ENCODE results near the gene SORL1-AS1.

SORL1-AS1 gene

DNA sequence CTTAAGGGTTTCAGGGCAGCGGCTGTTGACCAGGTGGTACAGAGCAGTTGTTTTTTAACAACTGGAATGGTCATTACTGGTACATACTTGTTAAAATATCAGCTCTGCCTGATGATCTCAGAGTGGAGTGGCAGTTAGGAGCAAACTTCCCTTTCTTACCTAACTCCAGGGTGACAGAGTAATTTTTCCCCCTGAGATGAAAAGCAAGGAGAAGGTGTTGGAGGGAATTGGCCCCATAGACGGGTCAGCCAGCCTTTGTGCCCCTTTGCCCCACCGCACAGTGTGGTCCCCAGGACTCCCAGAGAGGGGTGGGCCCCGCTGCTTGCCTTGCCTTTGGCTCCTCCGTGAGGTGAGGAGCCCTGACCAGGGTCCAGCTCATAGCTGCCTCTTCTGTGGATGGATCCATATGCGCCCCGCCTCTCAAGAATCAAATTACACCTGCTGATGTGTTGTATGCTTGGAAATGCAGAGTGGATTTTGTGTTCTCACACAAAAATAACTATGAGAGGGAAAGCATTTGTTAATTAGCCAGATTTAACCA lies 27.0 kb upstream of the SORL1-AS1 start:
- DNase-seq (ENCODE audit: low read depth, low spot score): no peak
- Histone ChIP-seq H3K27me3 (ENCODE audit: insufficient read depth, insufficient read length) (no peaks in the 10 kb centered on the region), H3K4me1 (ENCODE audit: insufficient read depth, insufficient read length) (peaks cover 11% of the 10 kb centered on the region), H3K36me3 (ENCODE audit: insufficient read depth, insufficient read length, low read length) (peaks cover 6% of the 10 kb centered on the region), H3K4me3 (ENCODE audit: insufficient read length, low read depth) (no peak overlapping the region), H3K9me3 (ENCODE audit: insufficient read depth, low read length) (no peaks in the 10 kb centered on the region), H3K9ac (ENCODE audit: insufficient read length, low read depth) (no peak overlapping the region)
- TF ChIP-seq YY1 (IDR thresholded peaks at IDR 0.05; ENCODE audit: insufficient read depth, insufficient read length): no peak
- no peak for TF ChIP-seq SUZ12 (IDR thresholded peaks at IDR 0.05; ENCODE audit: extremely low read depth, insufficient read depth, insufficient read length)
- TF ChIP-seq ZNF274 (IDR thresholded peaks at IDR 0.05; ENCODE audit: low read depth, low read length): no peak

DNA sequence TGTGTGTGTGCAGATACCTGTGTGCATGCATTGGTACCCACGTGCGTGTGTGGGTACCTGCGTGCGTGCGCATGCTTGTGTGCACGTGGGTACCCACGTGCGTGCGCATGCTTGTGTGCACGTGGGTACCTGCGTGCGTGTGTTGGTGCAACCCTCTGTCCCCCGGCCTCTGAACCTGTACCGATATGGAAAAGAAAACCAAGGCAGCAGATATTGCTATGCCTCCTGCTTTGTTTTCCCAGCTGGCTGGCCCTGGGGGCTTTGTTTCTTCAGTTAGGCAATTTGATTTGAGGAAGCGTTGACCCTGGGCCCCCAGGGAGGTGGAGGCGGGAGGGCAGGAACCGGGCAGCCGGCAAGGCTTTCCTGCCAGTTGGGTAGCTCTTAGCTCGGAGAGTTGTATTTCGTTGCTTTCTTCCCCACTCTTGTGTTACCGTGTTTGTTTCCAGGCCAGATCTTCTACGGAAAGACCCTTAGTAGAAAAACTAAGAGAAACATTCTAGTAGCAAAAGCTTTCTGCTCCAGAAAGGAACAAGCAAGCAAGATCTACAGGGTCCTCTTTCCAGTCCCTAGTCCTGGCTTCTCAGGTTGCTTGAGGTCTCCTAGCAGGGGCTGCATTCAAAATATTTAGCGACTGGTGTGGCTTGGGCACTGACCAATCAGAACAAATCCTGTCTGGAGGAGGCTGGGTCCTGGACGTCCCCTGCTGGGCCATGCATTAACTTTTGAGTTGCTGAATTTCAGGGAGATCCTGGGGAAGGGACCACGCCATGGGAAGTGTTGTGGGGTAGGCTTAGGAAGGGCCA lies 26.3 kb upstream of the SORL1-AS1 start:
- Histone ChIP-seq H3K4me1 (ENCODE audit: insufficient read depth, insufficient read length) (peaks cover 11% of the 10 kb centered on the region), H3K9ac (ENCODE audit: insufficient read length, low read depth) (peak overlapping the region; percentile 63)
- DNase-seq (ENCODE audit: low read depth, low spot score): peak; percentile 56

DNA sequence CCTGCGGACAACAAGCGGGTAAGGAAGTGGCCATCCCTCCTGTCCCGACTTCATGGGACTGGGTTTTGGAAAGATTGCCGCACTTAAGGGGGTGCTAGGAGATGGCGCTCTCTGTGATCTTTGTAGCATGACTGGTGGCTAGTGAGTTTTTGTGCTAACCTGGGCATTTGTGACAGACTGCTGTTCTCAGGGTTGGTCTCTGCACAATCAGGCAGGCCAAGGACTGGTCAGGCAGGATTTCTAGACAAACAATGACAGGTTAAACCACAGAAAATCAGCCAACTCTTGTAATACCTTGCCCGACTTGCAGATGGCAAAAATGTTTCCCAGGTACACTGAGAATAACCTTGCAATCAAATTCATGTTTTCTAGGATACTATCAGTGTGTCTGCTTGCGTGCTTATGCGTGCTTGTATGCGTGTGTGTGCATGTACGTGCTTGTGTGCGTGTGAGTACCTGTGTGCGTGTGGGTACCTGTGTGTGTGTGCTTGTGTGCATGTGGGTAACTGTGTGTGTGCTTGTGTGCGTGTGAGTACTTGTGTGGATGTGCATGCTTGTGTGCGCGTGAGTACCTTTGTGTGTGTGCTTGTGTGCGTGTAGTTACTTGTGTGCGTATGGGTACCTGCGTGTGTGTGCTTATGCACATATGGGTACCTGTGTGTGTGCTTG lies 25.6 kb upstream of the SORL1-AS1 start:
- peaks cover 11% of the 10 kb centered on the region for H3K4me1 ChIP-seq (ENCODE audit: insufficient read depth, insufficient read length)
- DNase-seq (ENCODE audit: low read depth, low spot score): no peak
- TF ChIP-seq YY1 (IDR thresholded peaks at IDR 0.05; ENCODE audit: insufficient read depth, insufficient read length): no peak
- no peak for TF ChIP-seq SUZ12 (IDR thresholded peaks at IDR 0.05; ENCODE audit: extremely low read depth, insufficient read depth, insufficient read length)
- no peak for TF ChIP-seq ZNF274 (IDR thresholded peaks at IDR 0.05; ENCODE audit: low read depth, low read length)
- no peaks in the 10 kb centered on the region for H3K9me3 ChIP-seq (ENCODE audit: insufficient read depth, low read length)
- no peaks in the 10 kb centered on the region for H3K27me3 ChIP-seq (ENCODE audit: insufficient read depth, insufficient read length)
- no peak overlapping the region for H3K4me3 ChIP-seq (ENCODE audit: insufficient read length, low read depth)
- H3K36me3 ChIP-seq (ENCODE audit: insufficient read depth, insufficient read length, low read length): peaks cover 6% of the 10 kb centered on the region
- H3K9ac ChIP-seq (ENCODE audit: insufficient read length, low read depth): peak overlapping the region; percentile 63

More for the DNA sequence above, 26.3 kb upstream of the SORL1-AS1 start:
- Histone ChIP-seq H3K9me3 (ENCODE audit: insufficient read depth, low read length) (no peaks in the 10 kb centered on the region), H3K4me3 (ENCODE audit: insufficient read length, low read depth) (no peak overlapping the region), H3K27me3 (ENCODE audit: insufficient read depth, insufficient read length) (no peaks in the 10 kb centered on the region), H3K36me3 (ENCODE audit: insufficient read depth, insufficient read length, low read length) (peaks cover 6% of the 10 kb centered on the region)
- TF ChIP-seq SUZ12 (IDR thresholded peaks at IDR 0.05; ENCODE audit: extremely low read depth, insufficient read depth, insufficient read length) (no peak), YY1 (IDR thresholded peaks at IDR 0.05; ENCODE audit: insufficient read depth, insufficient read length) (no peak), ZNF274 (IDR thresholded peaks at IDR 0.05; ENCODE audit: low read depth, low read length) (no peak)

DNA sequence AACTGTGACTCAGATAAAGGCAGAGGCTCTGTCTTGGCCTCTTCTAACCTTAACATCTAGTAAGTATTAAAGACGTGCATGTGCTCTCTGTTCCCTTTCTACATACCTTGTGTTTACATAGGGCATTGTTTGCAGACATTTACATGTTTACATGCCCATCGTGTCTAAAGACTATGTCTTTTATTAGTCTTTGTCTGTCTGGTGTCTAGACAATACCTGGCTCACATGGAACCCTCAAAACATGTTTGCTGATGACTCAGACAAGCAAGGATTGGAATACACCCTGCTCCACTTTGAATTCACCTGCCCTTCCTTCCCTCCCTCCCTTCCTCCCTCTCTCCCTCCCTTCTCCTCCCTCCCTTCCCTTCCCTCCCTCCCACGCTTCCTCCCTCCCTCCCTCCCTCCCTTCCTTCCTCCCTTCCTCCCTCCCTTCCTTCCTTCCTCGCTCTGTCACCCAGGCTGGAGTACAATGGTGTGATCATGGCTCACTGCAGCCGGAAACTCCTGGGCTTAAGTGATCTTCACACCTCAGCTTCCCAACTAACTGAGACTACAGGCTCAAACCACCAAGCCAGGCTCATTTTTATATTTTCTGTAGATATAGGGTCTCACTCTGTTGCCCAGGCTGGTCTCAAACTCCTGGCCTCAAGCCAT lies 23.7 kb upstream of the SORL1-AS1 start:
- no peak for DNase-seq (ENCODE audit: low read depth, low spot score)
- no peaks in the 10 kb centered on the region for H3K9me3 ChIP-seq (ENCODE audit: insufficient read depth, low read length)
- no peak overlapping the region for H3K9ac ChIP-seq (ENCODE audit: insufficient read length, low read depth)
- no peaks in the 10 kb centered on the region for H3K27me3 ChIP-seq (ENCODE audit: insufficient read depth, insufficient read length)
- H3K36me3 ChIP-seq (ENCODE audit: insufficient read depth, insufficient read length, low read length): peaks cover 6% of the 10 kb centered on the region
- H3K4me1 ChIP-seq (ENCODE audit: insufficient read depth, insufficient read length): peaks cover 11% of the 10 kb centered on the region
- no peak for TF ChIP-seq SUZ12 (IDR thresholded peaks at IDR 0.05; ENCODE audit: extremely low read depth, insufficient read depth, insufficient read length)
- TF ChIP-seq ZNF274 (IDR thresholded peaks at IDR 0.05; ENCODE audit: low read depth, low read length): no peak
- TF ChIP-seq YY1 (IDR thresholded peaks at IDR 0.05; ENCODE audit: insufficient read depth, insufficient read length): no peak
- H3K4me3 ChIP-seq (ENCODE audit: insufficient read length, low read depth): no peak overlapping the region

DNA sequence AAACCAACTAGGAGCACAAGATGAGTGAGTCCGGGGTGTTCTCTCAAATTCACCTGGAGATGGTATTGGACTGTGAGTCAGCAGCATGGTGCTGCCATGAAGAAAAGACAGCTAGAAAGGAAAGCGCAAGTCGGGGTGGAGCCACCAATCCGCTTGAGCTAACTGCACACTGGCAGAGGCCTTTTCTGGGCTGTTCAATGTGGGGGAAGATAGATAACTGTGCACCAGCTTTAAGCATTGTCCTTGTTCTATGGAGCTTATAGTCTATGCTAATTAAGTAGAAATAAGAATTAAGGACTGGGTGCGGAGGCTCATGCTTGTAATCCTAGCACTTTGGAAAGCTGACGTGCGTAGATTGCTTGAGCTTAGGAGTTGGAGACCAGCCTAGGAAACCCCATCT lies 21.9 kb upstream of the SORL1-AS1 start:
- H3K27me3 ChIP-seq (ENCODE audit: insufficient read depth, insufficient read length): no peaks in the 10 kb centered on the region
- H3K4me1 ChIP-seq (ENCODE audit: insufficient read depth, insufficient read length): peaks cover 8% of the 10 kb centered on the region
- peaks cover 11% of the 10 kb centered on the region for H3K36me3 ChIP-seq (ENCODE audit: insufficient read depth, insufficient read length, low read length)
- no peak overlapping the region for H3K9ac ChIP-seq (ENCODE audit: insufficient read length, low read depth)
- TF ChIP-seq YY1 (IDR thresholded peaks at IDR 0.05; ENCODE audit: insufficient read depth, insufficient read length): no peak
- TF ChIP-seq ZNF274 (IDR thresholded peaks at IDR 0.05; ENCODE audit: low read depth, low read length): no peak
- TF ChIP-seq SUZ12 (IDR thresholded peaks at IDR 0.05; ENCODE audit: extremely low read depth, insufficient read depth, insufficient read length): no peak
- H3K4me3 ChIP-seq (ENCODE audit: insufficient read length, low read depth): no peak overlapping the region
- DNase-seq (ENCODE audit: low read depth, low spot score): no peak
- no peaks in the 10 kb centered on the region for H3K9me3 ChIP-seq (ENCODE audit: insufficient read depth, low read length)

DNA sequence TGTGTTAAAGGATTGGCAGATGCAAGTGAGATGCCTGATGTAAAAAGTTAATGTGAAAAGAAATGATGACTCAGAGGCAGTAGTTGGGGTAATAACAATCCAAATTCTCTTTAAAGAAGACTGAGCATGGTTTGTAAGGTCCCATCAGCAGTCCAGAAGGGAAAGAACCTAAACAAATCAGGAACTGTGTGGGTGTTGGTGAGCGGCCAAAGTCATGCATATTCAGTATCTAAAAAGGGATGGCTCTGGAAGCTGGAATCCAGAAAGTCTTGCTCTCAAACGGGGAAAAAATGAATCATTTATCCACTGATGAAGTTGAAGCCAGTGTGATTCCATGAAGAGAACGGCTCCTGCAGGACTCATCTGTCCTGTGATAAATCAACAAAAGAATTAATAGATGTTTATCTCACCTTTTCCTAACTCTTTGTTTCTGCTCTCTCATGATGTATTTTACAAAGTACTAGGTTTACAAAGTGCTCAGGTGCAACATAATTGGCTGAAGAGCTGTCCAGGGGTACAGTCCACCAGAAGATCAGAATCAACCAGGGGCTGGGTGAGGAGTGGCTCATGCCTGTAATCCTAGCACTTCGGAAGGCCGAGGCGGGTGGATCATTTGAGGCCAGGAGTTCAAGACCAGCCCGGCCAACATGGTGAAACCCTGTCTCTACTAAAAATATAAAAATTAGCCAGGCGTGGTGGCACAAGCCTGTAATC lies 20.5 kb upstream of the SORL1-AS1 start:
- DNase-seq (ENCODE audit: low read depth, low spot score): no peak
- H3K36me3 ChIP-seq (ENCODE audit: insufficient read depth, insufficient read length, low read length): peaks cover 8% of the 10 kb centered on the region
- H3K4me1 ChIP-seq (ENCODE audit: insufficient read depth, insufficient read length): no peaks in the 10 kb centered on the region
- H3K9ac ChIP-seq (ENCODE audit: insufficient read length, low read depth): no peak overlapping the region
- no peaks in the 10 kb centered on the region for H3K27me3 ChIP-seq (ENCODE audit: insufficient read depth, insufficient read length)
- no peak for TF ChIP-seq YY1 (IDR thresholded peaks at IDR 0.05; ENCODE audit: insufficient read depth, insufficient read length)
- no peak for TF ChIP-seq ZNF274 (IDR thresholded peaks at IDR 0.05; ENCODE audit: low read depth, low read length)
- TF ChIP-seq SUZ12 (IDR thresholded peaks at IDR 0.05; ENCODE audit: extremely low read depth, insufficient read depth, insufficient read length): no peak
- no peak overlapping the region for H3K4me3 ChIP-seq (ENCODE audit: insufficient read length, low read depth)
- no peaks in the 10 kb centered on the region for H3K9me3 ChIP-seq (ENCODE audit: insufficient read depth, low read length)

All from NT2/D1 (cell line).